H9 (cell line): ENCODE data around the gene ADGRB3. TPM values are rescaled to one million over a fixed set of nuclear protein-coding genes. Genes with fewer than 3 reads are reported as not detected.
"Not testable (repeated sequence)": the region's sequence is repeated elsewhere in the genome, so short reads cannot be mapped to it uniquely, and the experiment has no call there.

ENCODE experiments used
- DNase-seq: peaks from one replicate; pipeline ENCODE4 v3.0.0-alpha.2; 2017
- H2AFZ ChIP-seq: one replicate; pipeline ENCODE4 v1.6.1; 2013; ENCODE audit warnings: mild to moderate bottlenecking, low read length, control low read depth, moderate library complexity
- H2AK5ac ChIP-seq: 2 replicates; pipeline ENCODE4 v1.6.1; 2013; ENCODE audit warnings: low read length, control low read depth, mixed read lengths; ENCODE audit not compliant: insufficient read length
- H2BK120ac ChIP-seq: one replicate; pipeline ENCODE4 v1.6.1; 2013; ENCODE audit warnings: low read depth, mild to moderate bottlenecking, low read length, control low read depth, inconsistent platforms; ENCODE audit not compliant: poor library complexity, severe bottlenecking
- H2BK12ac ChIP-seq: 2 replicates; pipeline ENCODE4 v1.6.1; 2013; ENCODE audit warnings: low read length, control low read depth, mixed read lengths, low read depth; ENCODE audit not compliant: insufficient read length
- H2BK15ac ChIP-seq: 2 replicates; pipeline ENCODE4 v1.6.1; 2013; ENCODE audit warnings: low read depth, low read length, control low read depth
- H2BK20ac ChIP-seq: one replicate; pipeline ENCODE4 v1.6.1; 2013; ENCODE audit warnings: low read depth, mild to moderate bottlenecking, low read length, control low read depth, inconsistent platforms; ENCODE audit not compliant: poor library complexity, severe bottlenecking
- H2BK5ac ChIP-seq: 2 replicates; pipeline ENCODE4 v1.6.1; 2013; ENCODE audit warnings: low read length, control low read depth, mixed read lengths; ENCODE audit not compliant: insufficient read length
- H3K14ac ChIP-seq: 2 replicates; pipeline ENCODE4 v1.6.1; 2013; ENCODE audit warnings: low read length, control low read depth; ENCODE audit not compliant: insufficient read depth
- H3K18ac ChIP-seq: 2 replicates; pipeline ENCODE4 v1.6.1; 2013; ENCODE audit warnings: low read depth, mild to moderate bottlenecking, mixed read lengths, low read length, control low read depth; ENCODE audit not compliant: insufficient read length
- H3K23ac ChIP-seq: 2 replicates; pipeline ENCODE4 v1.6.1; 2013; ENCODE audit warnings: low read length, control low read depth, mixed read lengths, low read depth; ENCODE audit not compliant: insufficient read length
- H3K23me2 ChIP-seq: 2 replicates; pipeline ENCODE4 v1.6.1; 2013; ENCODE audit warnings: low read depth, mild to moderate bottlenecking, mixed read lengths, low read length, control low read depth; ENCODE audit not compliant: insufficient read length, poor library complexity, severe bottlenecking
- H3K27ac ChIP-seq: 2 replicates; pipeline ENCODE4 v1.5.1; 2013; ENCODE audit warnings: low read length, control low read depth, mixed read lengths, low read depth; ENCODE audit not compliant: insufficient read length
- H3K27me3 ChIP-seq: 2 replicates; pipeline ENCODE4 v1.6.1; 2013; ENCODE audit warnings: low read length, control low read depth, inconsistent platforms; ENCODE audit not compliant: insufficient read depth
- H3K4ac ChIP-seq: 2 replicates; pipeline ENCODE4 v1.6.1; 2013; ENCODE audit warnings: low read depth, mild to moderate bottlenecking, control low read depth, inconsistent platforms, low read length, moderate library complexity
- H3K4me1 ChIP-seq: 2 replicates; pipeline ENCODE4 v1.6.1; 2013; ENCODE audit warnings: low read length, control low read depth, inconsistent platforms; ENCODE audit not compliant: insufficient read depth
- H3K4me2 ChIP-seq: 2 replicates; pipeline ENCODE4 v1.6.1; 2013; ENCODE audit warnings: low read length, control low read depth, mixed read lengths; ENCODE audit not compliant: insufficient read length, insufficient read depth
- H3K56ac ChIP-seq: 2 replicates; pipeline ENCODE4 v1.6.1; 2013; ENCODE audit warnings: low read depth, mild to moderate bottlenecking, mixed read lengths, low read length, control low read depth; ENCODE audit not compliant: insufficient read length
- H3K79me1 ChIP-seq: 2 replicates; pipeline ENCODE4 v1.6.1; 2013; ENCODE audit warnings: low read depth, mild to moderate bottlenecking, moderate library complexity, low read length, control low read depth, inconsistent platforms; ENCODE audit not compliant: insufficient read depth, poor library complexity, severe bottlenecking
- H3K79me2 ChIP-seq: 2 replicates; pipeline ENCODE4 v1.6.1; 2013; ENCODE audit warnings: low read length, control low read depth, inconsistent platforms; ENCODE audit not compliant: insufficient read depth
- H3K9ac ChIP-seq: 2 replicates; pipeline ENCODE4 v1.6.1; 2013; ENCODE audit warnings: low read length, control low read depth, mixed read lengths; ENCODE audit not compliant: insufficient read length; ENCODE audit errors: extremely low read depth
- H3K9me3 ChIP-seq: one replicate; pipeline ENCODE4 v1.6.1; 2013; ENCODE audit warnings: low read depth, low read length, inconsistent platforms; ENCODE audit not compliant: control insufficient read depth
- H3T11ph ChIP-seq: one replicate; pipeline ENCODE4 v1.6.1; 2013; ENCODE audit warnings: mild to moderate bottlenecking, low read length, control low read depth, inconsistent platforms
- H4K20me1 ChIP-seq: one replicate; pipeline ENCODE4 v1.6.1; 2013; ENCODE audit not compliant: control insufficient read depth, insufficient read length, insufficient read depth
- H4K5ac ChIP-seq: 2 replicates; pipeline ENCODE4 v1.6.1; 2013; ENCODE audit warnings: low read depth, mild to moderate bottlenecking, mixed read lengths, low read length, control low read depth; ENCODE audit not compliant: insufficient read length
- H4K8ac ChIP-seq: replicated peaks from 2 replicates; pipeline ENCODE4 v1.6.1; 2013; ENCODE audit warnings: low read length, control low read depth, mixed read lengths, low read depth; ENCODE audit not compliant: insufficient read length
- H4K91ac ChIP-seq: 2 replicates; pipeline ENCODE4 v1.6.1; 2013; ENCODE audit warnings: low read depth, mild to moderate bottlenecking, moderate library complexity, mixed read lengths, low read length, control low read depth; ENCODE audit not compliant: insufficient read length
- H3K27ac Mint-ChIP-seq, 3 experiments: 2 replicates in 2 of 3; 3 replicates in 1 of 3; pipeline ENCODE4 v1.8.0; 2020 to 2021; ENCODE audit warnings: mixed read lengths in 3 of 3, mild to moderate bottlenecking in 1 of 3, moderate library complexity in 1 of 3
- H3K27me3 Mint-ChIP-seq: 2 replicates; pipeline ENCODE4 v1.8.0; 2021; ENCODE audit warnings: low read depth, mild to moderate bottlenecking, moderate library complexity, mixed read lengths
- H3K36me3 Mint-ChIP-seq, 3 experiments: 2 replicates in 2 of 3; 3 replicates in 1 of 3; pipeline ENCODE4 v1.8.0; 2020 to 2021; ENCODE audit warnings: low read depth in 3 of 3, mixed read lengths in 3 of 3; ENCODE audit not compliant: insufficient read depth in 1 of 3
- H3K4me1 Mint-ChIP-seq, 2 experiments: 2 replicates each; pipeline ENCODE4 v1.8.0; 2020; ENCODE audit warnings: mixed read lengths in 2 of 2
- H3K4me3 Mint-ChIP-seq, 2 experiments: 2 replicates in 1 of 2; 3 replicates in 1 of 2; pipeline ENCODE4 v1.8.0; 2020 to 2021; ENCODE audit warnings: mild to moderate bottlenecking in 2 of 2, mixed read lengths in 2 of 2, moderate library complexity in 1 of 2
- H3K9me3 Mint-ChIP-seq, 2 experiments: 2 replicates in 1 of 2; 3 replicates in 1 of 2; pipeline ENCODE4 v1.8.0; 2020; ENCODE audit warnings: mild to moderate bottlenecking in 2 of 2, mixed read lengths in 2 of 2, moderate library complexity in 1 of 2
- WGBS: extraction: QIAGEN DNeasy Blood & Tissue Kit; methylation state at CpG from one replicate; pipeline ENCODE4 v1.1.7; 2013; ENCODE audit warnings: missing lambda C conversion rate, low lambda C conversion rate, mixed read lengths; ENCODE audit not compliant: insufficient read length; ENCODE audit errors: extremely low coverage; 5-methylcytosine and 5-hydroxymethylcytosine counted together
- total RNA-seq: library from RNA; stranded (reverse); gene quantifications from 2 replicates; pipeline ENCODE4 v1.2.1, GENCODE V29; 2021
- TF ChIP-seq, protein P1 (sequence below): fragments of 200-600 bp; sonication (generic); conservative IDR thresholded peaks from 3 replicates; pipeline ENCODE4 v1.8.0; 2021; ENCODE audit warnings: antibody characterized with exemption, mild to moderate bottlenecking

ADGRB3 gene
- total RNA-seq, 1 experiment from 2014 or later = 0.37 TPM

DNA sequence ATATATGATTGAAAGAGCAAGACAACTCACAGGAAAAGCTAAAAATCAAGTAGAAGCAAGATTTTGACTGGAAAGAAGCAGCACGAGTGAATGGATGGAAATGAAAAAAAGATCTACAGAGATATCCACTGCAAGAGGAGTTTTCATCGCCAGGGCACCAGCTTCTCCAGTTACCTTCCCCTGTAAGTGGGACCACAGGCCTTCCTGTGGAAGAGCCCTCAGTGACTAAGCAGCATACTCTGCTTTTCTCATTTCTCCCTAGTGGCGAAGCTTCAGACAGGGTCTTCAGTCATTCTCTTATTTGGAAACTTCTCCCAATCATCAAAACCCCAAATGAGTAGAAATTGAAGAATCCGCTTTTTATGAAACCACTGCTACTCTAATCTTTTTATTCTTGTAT lies 40.5 kb downstream of the ADGRB3 start:
- no peak overlapping the region for H3K4me3 Mint-ChIP-seq

GRCh38 chr6:68676094-68676493 lies 41.0 kb downstream of the ADGRB3 start:
- not testable (repeated sequence) for H2BK15ac ChIP-seq, H4K91ac ChIP-seq, H3K56ac ChIP-seq, H2BK5ac ChIP-seq, H3K4ac ChIP-seq, H3K4me3 Mint-ChIP-seq, H3K9ac ChIP-seq, H3K27ac ChIP-seq, DNase-seq, H2AK5ac ChIP-seq, H3K36me3 Mint-ChIP-seq, H3K23me2 ChIP-seq, H3K9me3 Mint-ChIP-seq, H3K18ac ChIP-seq, H3K27ac Mint-ChIP-seq, H3K4me2 ChIP-seq, H3K23ac ChIP-seq, H3K79me1 ChIP-seq, H3K4me1 Mint-ChIP-seq, H2AFZ ChIP-seq, H3K14ac ChIP-seq, H4K20me1 ChIP-seq, H4K5ac ChIP-seq, H2BK120ac ChIP-seq, H3K27me3 Mint-ChIP-seq, H3K4me1 ChIP-seq, H3K79me2 ChIP-seq, H3K9me3 ChIP-seq, H2BK12ac ChIP-seq, H4K8ac ChIP-seq, H3T11ph ChIP-seq, H2BK20ac ChIP-seq, H3K27me3 ChIP-seq
- WGBS = no CpG with 5 or more reads among the region's 16 CpGs

More for the DNA sequence above, 40.5 kb downstream of the ADGRB3 start:
- Histone ChIP-seq H3K23me2 (no peaks in the 10 kb centered on the region), H2BK15ac (no peak overlapping the region), H3K56ac (no peak overlapping the region), H3K23ac (no peak overlapping the region), H3K27me3 (no peaks in the 10 kb centered on the region), H3K9me3 (no peaks in the 10 kb centered on the region), H3K79me1 (no peaks in the 10 kb centered on the region), H3K4ac (no peak overlapping the region), H3K14ac (no peak overlapping the region), H3K18ac (no peak overlapping the region), H3K27ac (no peak overlapping the region), H2BK12ac (no peak overlapping the region), H3K4me2 (no peak overlapping the region), H2BK20ac (no peak overlapping the region), H3K9ac (no peak overlapping the region), H2AFZ (no peak overlapping the region), H4K8ac (no peak overlapping the region), H3K4me1 (no peaks in the 10 kb centered on the region), H3T11ph (no peak overlapping the region), H2AK5ac (no peak overlapping the region), H4K5ac (no peak overlapping the region), H2BK120ac (no peak overlapping the region), H4K20me1 (no peaks in the 10 kb centered on the region), H4K91ac (no peak overlapping the region), H2BK5ac (no peak overlapping the region), H3K79me2 (no peaks in the 10 kb centered on the region)
- no peaks in the 10 kb centered on the region for H3K4me1 Mint-ChIP-seq
- H3K36me3 Mint-ChIP-seq = no peaks in the 10 kb centered on the region
- no peaks in the 10 kb centered on the region for H3K9me3 Mint-ChIP-seq
- no CpG with 5 or more reads among the region's 4 CpGs for WGBS
- no peak overlapping the region for H3K27ac Mint-ChIP-seq
- DNase-seq = no peak
- H3K27me3 Mint-ChIP-seq = no peaks in the 10 kb centered on the region
- TF ChIP-seq, protein P1, sequence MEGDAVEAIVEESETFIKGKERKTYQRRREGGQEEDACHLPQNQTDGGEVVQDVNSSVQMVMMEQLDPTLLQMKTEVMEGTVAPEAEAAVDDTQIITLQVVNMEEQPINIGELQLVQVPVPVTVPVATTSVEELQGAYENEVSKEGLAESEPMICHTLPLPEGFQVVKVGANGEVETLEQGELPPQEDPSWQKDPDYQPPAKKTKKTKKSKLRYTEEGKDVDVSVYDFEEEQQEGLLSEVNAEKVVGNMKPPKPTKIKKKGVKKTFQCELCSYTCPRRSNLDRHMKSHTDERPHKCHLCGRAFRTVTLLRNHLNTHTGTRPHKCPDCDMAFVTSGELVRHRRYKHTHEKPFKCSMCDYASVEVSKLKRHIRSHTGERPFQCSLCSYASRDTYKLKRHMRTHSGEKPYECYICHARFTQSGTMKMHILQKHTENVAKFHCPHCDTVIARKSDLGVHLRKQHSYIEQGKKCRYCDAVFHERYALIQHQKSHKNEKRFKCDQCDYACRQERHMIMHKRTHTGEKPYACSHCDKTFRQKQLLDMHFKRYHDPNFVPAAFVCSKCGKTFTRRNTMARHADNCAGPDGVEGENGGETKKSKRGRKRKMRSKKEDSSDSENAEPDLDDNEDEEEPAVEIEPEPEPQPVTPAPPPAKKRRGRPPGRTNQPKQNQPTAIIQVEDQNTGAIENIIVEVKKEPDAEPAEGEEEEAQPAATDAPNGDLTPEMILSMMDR = no peak
